ENCODE results near the gene AIF1. TPM values are rescaled to one million over a fixed set of nuclear protein-coding genes. Genes with fewer than 3 reads are reported as not detected.
A peak's percentile ranks its signal among the peaks of the same experiment; 100 is the strongest.

The AIF1 gene
- total and polyA plus RNA-seq, 3 experiments from 2014 or later = 33.2 to 35.6 (median 35.6) TPM

GRCh38 chr6:31652925-31653724 lies 38.1 kb downstream of the AIF1 start:
- H3K4me1 ChIP-seq (ENCODE audit: insufficient read depth, low read length) = peaks cover 30% of the 10 kb centered on the region
- Mint-ChIP-seq H3K4me1 (peaks cover 49 to 77% (median 61%) of the 10 kb centered on the region in 3 donors), H3K27ac (peak overlapping the region; percentile 95 to 100 (median 100)), H3K36me3 (peaks cover 0 to 70% (median 7%) of the 10 kb centered on the region in 3 donors), H3K9me3 (peaks cover 0 to 5% (median 0%) of the 10 kb centered on the region in 5 donors), H3K4me3 (peak overlapping the region; percentile 90 to 99 (median 96)), H3K27me3 (peaks cover 0 to 9% of the 10 kb centered on the region in 2 donors)
- CTCF ChIA-PET = interaction anchor here (1.0 to 4.5 kb wide), 11 partner anchors 10 to 210 kb away, joined by 3 to 39 read pairs (median 4); partner anchors contain the start of genes ABHD16A, GPANK1, HSPA1A and HSPA1L
- peak overlapping the region; percentile 97 for H3K4me3 ChIP-seq (ENCODE audit: low read length)
- peaks cover 34% of the 10 kb centered on the region for H3K36me3 ChIP-seq (ENCODE audit: insufficient read depth, low read length)
- no peaks in the 10 kb centered on the region for H3K27me3 ChIP-seq (ENCODE audit: insufficient read depth, low read length, poor library complexity, severe bottlenecking)
- H3K9me3 ChIP-seq (ENCODE audit: low read length) = no peaks in the 10 kb centered on the region
- peak in 4 of 5 donors; percentile 79 to 92 (median 88) for DNase-seq
- POLR2A ChIA-PET = interaction anchor here (0.6 to 5.2 kb wide), 14 partner anchors 10 to 1096 kb away, joined by 3 to 112 read pairs (median 3); partner anchors contain the start of genes ABHD16A, C6orf47, CSNK2B and GPANK1
- peak overlapping the region; percentile 94 for H3K27ac ChIP-seq (ENCODE audit: low read depth, low read length)

GRCh38 chr6:31654574-31655348 lies 39.7 kb downstream of the AIF1 start:
- H3K4me1 ChIP-seq (ENCODE audit: insufficient read depth, low read length) = peaks cover 47% of the 10 kb centered on the region
- CTCF ChIA-PET = interaction anchor here (4.5 kb wide), 1 partner anchor 8 kb away, joined by 39 read pairs; the partner anchor contains the start of gene GPANK1
- no peak overlapping the region for H3K4me3 ChIP-seq (ENCODE audit: low read length)
- peaks cover 19% of the 10 kb centered on the region for H3K36me3 ChIP-seq (ENCODE audit: insufficient read depth, low read length)
- DNase-seq = no peak
- H3K27ac ChIP-seq (ENCODE audit: low read depth, low read length) = no peak overlapping the region
- peaks cover 0 to 5% (median 0%) of the 10 kb centered on the region in 5 donors for H3K9me3 Mint-ChIP-seq
- H3K4me3 Mint-ChIP-seq = peak overlapping the region in 3 of 7 donors; percentile 39 to 72 (median 68)
- no peaks in the 10 kb centered on the region for H3K9me3 ChIP-seq (ENCODE audit: low read length)
- peaks cover 0 to 63% (median 3%) of the 10 kb centered on the region in 3 donors for H3K36me3 Mint-ChIP-seq
- peak overlapping the region in 3 of 8 donors; percentile 15 to 70 (median 36) for H3K27ac Mint-ChIP-seq
- POLR2A ChIA-PET = interaction anchor here (0.6 to 5.2 kb wide), 2 partner anchors 8 to 32 kb away, joined by 3 to 112 read pairs; partner anchors contain the start of genes C6orf47, CSNK2B and GPANK1
- no peaks in the 10 kb centered on the region for H3K27me3 ChIP-seq (ENCODE audit: insufficient read depth, low read length, poor library complexity, severe bottlenecking)
- H3K4me1 Mint-ChIP-seq = peaks cover 58 to 86% (median 70%) of the 10 kb centered on the region in 3 donors
- H3K27me3 Mint-ChIP-seq = peaks cover 0 to 9% of the 10 kb centered on the region in 2 donors

GRCh38 chr6:31655349-31656237 lies 40.6 kb downstream of the AIF1 start, which contains the start of gene APOM:
Gene APOM (plus strand): TSS chr6:31655894. CDS start chr6:31655967, 73 bp downstream.
- H3K27ac Mint-ChIP-seq = peak within 1 kb of the TSS in 7 of 8 donors; percentile 12 to 94 (median 70)
- H3K9me3 ChIP-seq (ENCODE audit: low read length) = no peaks in the 10 kb centered on the region
- peaks cover 17% of the 10 kb centered on the region for H3K36me3 ChIP-seq (ENCODE audit: insufficient read depth, low read length)
- CTCF ChIA-PET = no interaction called here
- H3K36me3 Mint-ChIP-seq = peaks cover 0 to 67% (median 3%) of the 10 kb centered on the region in 3 donors
- DNase-seq = no peak
- H3K4me1 ChIP-seq (ENCODE audit: insufficient read depth, low read length) = peaks cover 48% of the 10 kb centered on the region
- H3K9me3 Mint-ChIP-seq = peaks cover 0 to 5% (median 0%) of the 10 kb centered on the region in 5 donors
- no peak within 1 kb of the TSS for H3K4me3 ChIP-seq (ENCODE audit: low read length)
- no peaks in the 10 kb centered on the region for H3K27me3 ChIP-seq (ENCODE audit: insufficient read depth, low read length, poor library complexity, severe bottlenecking)
- POLR2A ChIA-PET = interaction anchor here (5.2 kb wide), 1 partner anchor 7 kb away, joined by 112 read pairs; the partner anchor contains the start of genes C6orf47, CSNK2B and GPANK1
- H3K4me3 Mint-ChIP-seq = peak within 1 kb of the TSS in 5 of 7 donors; percentile 18 to 72 (median 31)
- H3K27me3 Mint-ChIP-seq = peaks cover 0 to 9% of the 10 kb centered on the region in 2 donors
- no peak within 1 kb of the TSS for H3K27ac ChIP-seq (ENCODE audit: low read depth, low read length)
- H3K4me1 Mint-ChIP-seq = peaks cover 62 to 89% (median 70%) of the 10 kb centered on the region in 3 donors

GRCh38 chr6:31657406-31658157 lies 42.5 kb downstream of the AIF1 start:
- no peak for DNase-seq
- Mint-ChIP-seq H3K4me1 (peaks cover 66 to 87% (median 67%) of the 10 kb centered on the region in 3 donors), H3K27me3 (no peaks in the 10 kb centered on the region), H3K9me3 (no peaks in the 10 kb centered on the region), H3K4me3 (peak overlapping the region; percentile 65 to 97 (median 92)), H3K36me3 (peaks cover 0 to 68% (median 3%) of the 10 kb centered on the region in 3 donors), H3K27ac (peak overlapping the region; percentile 49 to 91 (median 83))
- H3K27ac ChIP-seq (ENCODE audit: low read depth, low read length) = peak overlapping the region; percentile 92
- ChIA-PET POLR2A (interaction anchor here (0.6 kb wide), 1 partner anchor 161 kb away, joined by 3 read pairs; no protein-coding TSS in a partner anchor), CTCF (interaction anchor here (0.8 to 1.4 kb wide), 2 partner anchors 59 to 178 kb away, joined by 3 read pairs; no protein-coding TSS in a partner anchor)
- peaks cover 44% of the 10 kb centered on the region for H3K4me1 ChIP-seq (ENCODE audit: insufficient read depth, low read length)
- H3K36me3 ChIP-seq (ENCODE audit: insufficient read depth, low read length) = peaks cover 12% of the 10 kb centered on the region
- no peaks in the 10 kb centered on the region for H3K27me3 ChIP-seq (ENCODE audit: insufficient read depth, low read length, poor library complexity, severe bottlenecking)
- no peaks in the 10 kb centered on the region for H3K9me3 ChIP-seq (ENCODE audit: low read length)
- H3K4me3 ChIP-seq (ENCODE audit: low read length) = no peak overlapping the region

GRCh38 chr6:31658158-31658688 lies 43.2 kb downstream of the AIF1 start:
- H3K27me3 ChIP-seq (ENCODE audit: insufficient read depth, low read length, poor library complexity, severe bottlenecking) = no peaks in the 10 kb centered on the region
- Mint-ChIP-seq H3K27ac (peak overlapping the region; percentile 49 to 91 (median 83)), H3K4me3 (peak overlapping the region; percentile 51 to 97 (median 92)), H3K4me1 (peaks cover 64 to 86% (median 64%) of the 10 kb centered on the region in 3 donors), H3K36me3 (peaks cover 0 to 65% (median 1%) of the 10 kb centered on the region in 3 donors), H3K27me3 (no peaks in the 10 kb centered on the region), H3K9me3 (no peaks in the 10 kb centered on the region)
- peaks cover 12% of the 10 kb centered on the region for H3K36me3 ChIP-seq (ENCODE audit: insufficient read depth, low read length)
- H3K27ac ChIP-seq (ENCODE audit: low read depth, low read length) = peak overlapping the region; percentile 92
- no peak overlapping the region for H3K4me3 ChIP-seq (ENCODE audit: low read length)
- no peaks in the 10 kb centered on the region for H3K9me3 ChIP-seq (ENCODE audit: low read length)
- ChIA-PET CTCF (interaction anchor here (0.8 kb wide), 1 partner anchor 178 kb away, joined by 3 read pairs; no protein-coding TSS in a partner anchor), POLR2A (interaction anchor here (0.6 kb wide), 1 partner anchor 160 kb away, joined by 3 read pairs; no protein-coding TSS in a partner anchor)
- DNase-seq = no peak
- H3K4me1 ChIP-seq (ENCODE audit: insufficient read depth, low read length) = peaks cover 49% of the 10 kb centered on the region

- Mint-ChIP-seq H3K27ac (peak overlapping the region; percentile 86 to 95 (median 90)), H3K27me3 (no peaks in the 10 kb centered on the region), H3K9me3 (no peaks in the 10 kb centered on the region), H3K4me1 (peaks cover 73 to 91% (median 73%) of the 10 kb centered on the region in 3 donors), H3K36me3 (peaks cover 0 to 74% (median 1%) of the 10 kb centered on the region in 3 donors), H3K4me3 (peak overlapping the region; percentile 91 to 97 (median 92))
- peaks cover 12% of the 10 kb centered on the region for H3K36me3 ChIP-seq (ENCODE audit: insufficient read depth, low read length)
- DNase-seq = no peak
- ChIA-PET CTCF (interaction anchor here (1.1 kb wide), 1 partner anchor 61 kb away, joined by 3 read pairs; no protein-coding TSS in a partner anchor), POLR2A (interaction anchor here (0.7 kb wide), 1 partner anchor 82 kb away, joined by 4 read pairs; no protein-coding TSS in a partner anchor)
- H3K9me3 ChIP-seq (ENCODE audit: low read length) = no peaks in the 10 kb centered on the region
- peak overlapping the region; percentile 98 for H3K4me3 ChIP-seq (ENCODE audit: low read length)
- H3K27me3 ChIP-seq (ENCODE audit: insufficient read depth, low read length, poor library complexity, severe bottlenecking) = no peaks in the 10 kb centered on the region
- peaks cover 52% of the 10 kb centered on the region for H3K4me1 ChIP-seq (ENCODE audit: insufficient read depth, low read length)
- peak overlapping the region; percentile 92 for H3K27ac ChIP-seq (ENCODE audit: low read depth, low read length)
These were observed 44.1 kb downstream of the AIF1 start for GRCh38 chr6:31658983-31659648.

All from CD8-positive, alpha-beta memory T cell (primary cell).